Measurements from ENCODE around the gene LY6G6D.

The LY6G6D gene

GRCh38 chr6:31721351-31722020 lies 6.3 kb downstream of the LY6G6D start, which contains the start of gene LY6G6C:
TSS of gene LY6G6C (minus strand) at chr6:31721746. CDS start at chr6:31721679, 67 bp downstream.
- Mint-ChIP-seq H3K4me1 (ENCODE audit: low read depth) (peaks cover 17% of the 10 kb centered on the region), H3K36me3 (no peaks in the 10 kb centered on the region), H3K4me3 (peak within 1 kb of the TSS; percentile 5), H3K27ac (no peak within 1 kb of the TSS), H3K9me3 (ENCODE audit: low read depth) (no peaks in the 10 kb centered on the region), H3K27me3 (no peaks in the 10 kb centered on the region)

DNA sequence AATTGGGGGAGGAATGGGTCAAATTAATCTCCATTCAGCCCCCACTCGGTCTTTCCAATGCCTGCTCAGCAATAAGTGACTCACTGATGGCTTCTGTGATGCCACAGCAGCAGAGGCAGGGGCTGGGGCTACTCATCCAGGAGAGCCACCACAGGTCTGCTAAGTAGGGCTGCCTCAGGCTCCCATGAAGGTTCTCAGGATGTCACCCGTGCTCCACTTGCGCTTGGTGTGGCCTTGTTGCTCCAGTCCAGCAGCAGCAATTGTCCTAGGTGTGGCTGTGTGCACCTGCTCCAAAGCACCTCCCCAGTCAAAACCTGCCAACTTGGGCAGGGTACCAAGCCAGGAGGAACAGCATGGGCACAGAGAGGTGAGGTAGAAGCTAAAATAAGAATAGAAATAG lies 7.0 kb downstream of the LY6G6D start:
- peaks cover 4% of the 10 kb centered on the region for H3K36me3 Mint-ChIP-seq
- peak overlapping the region; percentile 5 for H3K4me3 Mint-ChIP-seq
- H3K27me3 Mint-ChIP-seq = no peaks in the 10 kb centered on the region
- peaks cover 23% of the 10 kb centered on the region for H3K4me1 Mint-ChIP-seq (ENCODE audit: low read depth)
- no peaks in the 10 kb centered on the region for H3K9me3 Mint-ChIP-seq (ENCODE audit: low read depth)
- no peak overlapping the region for H3K27ac Mint-ChIP-seq

DNA sequence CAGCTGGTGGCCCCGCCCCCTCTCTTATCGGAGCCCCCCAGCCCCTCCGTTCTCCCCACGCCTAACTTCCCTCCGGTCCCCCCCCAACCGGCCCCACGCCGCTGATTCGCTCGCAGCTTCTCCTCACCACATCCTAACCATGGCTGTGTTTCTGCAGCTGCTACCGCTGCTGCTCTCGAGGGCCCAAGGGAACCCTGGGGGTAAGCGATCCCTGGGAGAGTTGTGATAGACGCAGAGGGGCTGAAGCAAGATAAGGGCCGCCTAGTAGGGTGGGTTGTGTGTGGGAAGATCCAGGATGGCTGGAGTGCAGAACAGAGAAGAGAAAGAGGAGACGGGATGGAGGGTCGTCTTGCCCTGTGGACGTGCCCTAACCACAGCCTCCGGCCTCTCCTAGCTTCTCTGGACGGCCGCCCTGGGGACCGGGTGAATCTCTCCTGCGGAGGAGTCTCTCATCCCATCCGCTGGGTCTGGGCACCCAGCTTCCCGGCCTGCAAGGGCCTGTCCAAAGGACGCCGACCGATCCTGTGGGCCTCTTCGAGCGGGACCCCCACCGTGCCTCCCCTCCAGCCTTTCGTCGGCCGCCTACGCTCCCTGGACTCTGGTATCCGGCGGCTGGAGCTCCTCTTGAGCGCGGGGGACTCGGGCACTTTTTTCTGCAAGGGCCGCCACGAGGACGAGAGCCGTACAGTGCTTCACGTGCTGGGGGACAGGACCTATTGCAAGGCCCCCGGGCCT lies 8.3 kb downstream of the LY6G6D start, which contains the start of gene MPIG6B:
MPIG6B (plus strand) TSS at position 129 of the 735 bp plus-strand sequence; CDS start at position 140, 11 bp downstream.
- no peaks in the 10 kb centered on the region for H3K27me3 Mint-ChIP-seq
- no peak within 1 kb of the TSS for H3K27ac Mint-ChIP-seq
- H3K4me3 Mint-ChIP-seq = peak within 1 kb of the TSS; percentile 5

DNA sequence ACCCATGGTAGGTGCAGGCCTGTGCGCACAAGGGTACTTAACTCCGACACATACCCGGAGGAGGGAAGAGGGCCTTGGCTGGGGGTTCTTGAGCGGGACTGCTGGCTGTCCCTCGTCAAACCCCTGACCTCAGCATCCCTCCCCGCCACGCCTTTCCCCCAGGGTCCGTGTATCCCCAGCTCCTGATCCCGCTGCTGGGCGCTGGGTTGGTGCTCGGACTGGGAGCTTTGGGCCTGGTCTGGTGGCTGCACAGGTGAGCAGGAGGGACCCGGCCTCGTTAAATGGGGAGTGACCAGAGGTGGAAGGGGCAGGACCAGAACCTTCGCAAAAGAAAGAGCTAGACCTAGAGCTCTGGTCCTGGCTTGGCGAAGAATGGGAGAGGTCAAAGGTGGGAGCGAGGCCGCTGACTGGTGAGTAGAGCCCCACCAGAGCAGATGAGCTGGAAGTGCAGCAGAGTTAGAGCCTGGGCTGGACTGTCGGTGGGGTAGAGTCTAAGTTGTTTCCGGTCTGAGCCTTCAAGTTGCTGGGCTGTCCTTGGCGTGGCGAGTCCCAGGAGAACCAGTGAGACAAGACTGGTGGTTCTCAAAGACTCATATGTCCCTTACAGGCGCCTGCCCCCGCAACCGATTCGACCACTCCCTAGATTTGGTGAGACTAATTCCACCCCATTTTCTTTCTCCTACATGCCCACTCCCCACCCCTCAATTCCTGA lies 9.0 kb downstream of the LY6G6D start:
- Mint-ChIP-seq H3K27me3 (no peaks in the 10 kb centered on the region), H3K27ac (no peak overlapping the region), H3K9me3 (ENCODE audit: low read depth) (no peaks in the 10 kb centered on the region), H3K4me3 (no peak overlapping the region), H3K4me1 (ENCODE audit: low read depth) (peaks cover 34% of the 10 kb centered on the region), H3K36me3 (peaks cover 4% of the 10 kb centered on the region)

More for the DNA sequence above, 8.3 kb downstream of the LY6G6D start, which contains the start of gene MPIG6B:
- H3K9me3 Mint-ChIP-seq (ENCODE audit: low read depth) = no peaks in the 10 kb centered on the region
- peaks cover 4% of the 10 kb centered on the region for H3K36me3 Mint-ChIP-seq
- peaks cover 30% of the 10 kb centered on the region for H3K4me1 Mint-ChIP-seq (ENCODE audit: low read depth)

DNA sequence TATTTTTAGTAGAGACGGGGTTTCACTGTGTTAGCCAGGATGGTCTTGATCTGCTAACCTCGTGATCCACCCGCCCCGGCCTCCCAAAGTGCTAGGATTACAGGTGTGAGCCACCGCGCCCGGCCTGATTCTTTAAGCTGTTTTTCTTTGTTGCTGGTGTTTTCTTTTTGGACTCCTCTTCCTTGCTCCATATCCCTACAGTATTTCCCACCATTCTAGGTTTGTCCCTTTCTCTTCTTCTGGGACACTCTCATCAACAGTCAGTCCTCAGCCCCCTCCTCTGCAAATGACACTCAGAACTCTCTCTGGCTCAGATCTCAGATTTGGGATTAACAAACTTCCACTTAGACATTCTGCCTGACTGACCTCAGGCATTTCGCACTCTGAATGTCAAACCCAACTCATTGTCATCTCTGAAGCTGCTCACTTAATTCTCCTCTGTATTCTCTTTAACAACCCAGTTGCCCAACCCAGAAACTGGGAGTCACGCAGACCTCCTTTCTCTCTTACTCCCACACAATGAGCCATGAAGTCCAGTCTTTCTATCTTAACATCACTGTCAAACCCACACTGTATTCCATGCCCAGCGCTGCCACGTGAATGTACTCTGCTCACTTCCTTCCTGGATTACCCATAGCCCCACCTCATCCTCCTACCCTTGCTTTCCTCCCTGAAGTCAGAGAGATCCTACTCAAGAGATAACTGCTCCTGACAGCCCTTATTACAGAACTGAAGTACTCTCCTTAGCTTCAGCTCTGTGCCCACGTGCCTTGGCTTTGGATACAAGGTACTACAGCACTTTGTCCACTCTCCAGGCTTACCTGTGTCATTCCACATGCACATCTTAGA lies 10.6 kb downstream of the LY6G6D start:
- no peaks in the 10 kb centered on the region for H3K9me3 Mint-ChIP-seq (ENCODE audit: low read depth)
- no peak overlapping the region for H3K4me3 Mint-ChIP-seq
- H3K27ac Mint-ChIP-seq = no peak overlapping the region
- peaks cover 4% of the 10 kb centered on the region for H3K36me3 Mint-ChIP-seq
- H3K4me1 Mint-ChIP-seq (ENCODE audit: low read depth) = peaks cover 44% of the 10 kb centered on the region
- H3K27me3 Mint-ChIP-seq = no peaks in the 10 kb centered on the region

DNA sequence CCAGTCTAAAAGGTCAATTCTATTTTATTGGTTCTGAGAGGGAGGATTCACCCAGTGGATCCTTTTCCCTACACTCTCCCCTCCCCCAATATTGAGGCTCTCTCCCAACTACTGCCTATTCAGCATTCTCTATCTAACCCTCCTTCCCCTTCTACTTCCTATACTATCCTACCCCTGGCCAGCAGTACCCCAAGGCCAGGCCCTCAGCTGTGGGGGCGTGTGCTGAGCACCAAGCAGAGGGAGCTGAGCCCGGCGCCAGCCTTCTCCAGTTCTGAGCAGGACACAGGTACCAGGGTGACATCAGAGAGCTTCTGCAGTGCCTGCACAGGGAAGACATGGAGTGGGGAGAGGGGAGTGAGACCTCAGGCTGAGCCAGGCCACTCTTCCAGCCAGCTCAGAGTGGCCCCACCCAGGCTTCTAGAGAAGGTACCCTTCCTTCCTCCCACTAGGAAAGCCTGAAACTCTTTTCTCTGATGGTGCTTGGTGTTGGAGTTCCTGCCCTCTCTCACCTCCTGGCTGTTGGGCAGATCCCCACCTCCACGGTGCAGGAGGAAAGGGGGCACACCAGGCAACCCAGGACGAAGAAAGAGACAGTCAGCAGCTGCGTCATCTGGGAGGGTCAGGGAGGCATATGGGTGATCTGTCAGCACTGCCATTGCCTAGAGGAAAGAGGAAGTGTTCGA lies 12.0 kb downstream of the LY6G6D start:
- peak overlapping the region; percentile 63 for H3K4me3 Mint-ChIP-seq
- peaks cover 45% of the 10 kb centered on the region for H3K4me1 Mint-ChIP-seq (ENCODE audit: low read depth)
- peak overlapping the region; percentile 54 for H3K27ac Mint-ChIP-seq
- H3K36me3 Mint-ChIP-seq = peaks cover 4% of the 10 kb centered on the region
- no peaks in the 10 kb centered on the region for H3K27me3 Mint-ChIP-seq
- no peaks in the 10 kb centered on the region for H3K9me3 Mint-ChIP-seq (ENCODE audit: low read depth)

DNA sequence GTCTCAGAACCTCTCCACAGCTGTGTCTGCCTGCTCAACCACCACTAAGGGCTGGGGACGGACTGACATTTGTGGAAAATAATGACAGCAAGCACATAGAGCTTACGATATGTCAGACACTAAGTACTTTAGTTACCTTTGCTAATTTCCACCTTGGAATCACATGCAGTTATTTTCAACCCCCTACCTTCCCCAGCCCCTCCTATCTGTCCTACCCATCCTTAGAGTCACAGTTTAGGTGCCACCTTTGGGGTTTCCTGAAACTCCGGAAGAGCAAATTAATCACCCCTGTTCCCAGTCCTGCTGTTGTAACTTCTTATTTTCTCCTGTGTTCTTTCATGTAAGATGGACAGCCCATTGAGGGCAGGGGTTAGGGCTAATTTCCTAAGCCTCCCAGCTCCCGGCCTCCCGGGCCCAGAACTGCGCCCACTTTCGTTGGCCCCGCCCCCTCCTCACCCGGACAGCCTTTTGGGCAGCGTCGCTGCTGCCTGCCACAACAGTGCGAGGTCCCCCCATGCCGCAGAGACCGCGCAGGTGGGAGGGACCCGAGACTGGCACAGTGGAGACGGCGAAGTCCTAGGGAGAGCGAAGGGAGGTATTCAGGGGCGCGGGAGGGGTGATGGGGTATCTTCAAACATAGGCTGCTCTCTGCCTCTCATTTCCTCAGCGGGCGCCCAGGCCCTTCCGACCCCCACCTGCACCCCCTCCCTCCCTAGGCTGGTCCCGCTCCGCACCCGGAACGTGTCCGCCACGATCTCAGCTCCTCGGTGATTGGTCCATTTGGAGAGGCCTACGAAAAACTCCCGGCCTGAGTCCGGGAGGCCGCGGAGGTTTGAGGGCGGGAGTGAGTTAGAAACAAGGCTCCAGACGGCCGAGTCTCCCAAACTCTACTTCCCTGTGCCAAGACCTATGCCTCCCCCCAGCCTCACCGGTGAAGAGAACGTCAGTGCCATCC lies 12.8 kb downstream of the LY6G6D start:
- Mint-ChIP-seq H3K36me3 (peaks cover 4% of the 10 kb centered on the region), H3K27me3 (no peaks in the 10 kb centered on the region), H3K9me3 (ENCODE audit: low read depth) (no peaks in the 10 kb centered on the region), H3K27ac (no peak overlapping the region), H3K4me1 (ENCODE audit: low read depth) (peaks cover 45% of the 10 kb centered on the region), H3K4me3 (peak overlapping the region; percentile 63)

DNA sequence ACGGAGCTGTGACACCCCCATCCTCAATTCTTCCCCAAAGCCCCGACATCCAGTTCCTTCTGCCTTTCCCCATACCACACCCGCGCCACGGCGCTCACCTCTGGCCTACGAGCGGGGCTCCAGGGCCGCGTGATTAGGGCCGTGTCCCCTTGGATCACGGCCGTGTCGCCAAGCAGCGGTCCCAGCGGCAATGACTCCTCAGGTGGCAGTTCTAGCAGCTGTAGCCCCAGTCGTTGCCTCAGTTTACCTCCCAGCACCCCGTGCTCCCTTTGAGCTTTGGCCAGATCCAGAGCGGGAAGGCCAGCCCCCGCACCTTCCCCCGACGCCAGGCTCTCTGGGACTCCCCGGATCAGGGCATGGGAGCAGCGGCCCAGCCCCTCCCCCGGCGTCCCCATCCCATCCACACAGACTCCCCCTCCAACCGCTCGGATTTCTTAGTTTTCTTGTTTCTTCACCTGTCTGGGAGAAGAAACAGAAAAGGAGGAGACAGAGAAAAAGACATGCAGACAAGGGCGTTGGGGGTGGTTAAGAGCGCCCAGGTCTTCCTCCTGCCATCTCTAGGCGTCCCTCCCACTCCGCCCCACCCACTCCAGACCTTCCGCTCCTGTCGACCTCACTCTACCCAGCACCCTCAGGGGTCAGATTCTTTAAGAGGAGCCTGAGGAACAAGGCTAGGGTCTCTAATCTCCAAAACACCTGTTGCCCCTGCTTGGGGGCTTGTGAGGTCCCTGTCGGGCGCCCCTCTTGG lies 13.8 kb downstream of the LY6G6D start, which contains the start of gene DDAH2:
DDAH2 (minus strand) TSS at position 533 of the 748 bp plus-strand sequence; CDS start at position 395, 138 bp downstream.
- H3K9me3 Mint-ChIP-seq (ENCODE audit: low read depth) = no peaks in the 10 kb centered on the region
- H3K4me1 Mint-ChIP-seq (ENCODE audit: low read depth) = peaks cover 49% of the 10 kb centered on the region
- peaks cover 4% of the 10 kb centered on the region for H3K36me3 Mint-ChIP-seq
- peak within 1 kb of the TSS; percentile 96 for H3K4me3 Mint-ChIP-seq
- H3K27me3 Mint-ChIP-seq = no peaks in the 10 kb centered on the region
- peak within 1 kb of the TSS; percentile 68 for H3K27ac Mint-ChIP-seq

DNA sequence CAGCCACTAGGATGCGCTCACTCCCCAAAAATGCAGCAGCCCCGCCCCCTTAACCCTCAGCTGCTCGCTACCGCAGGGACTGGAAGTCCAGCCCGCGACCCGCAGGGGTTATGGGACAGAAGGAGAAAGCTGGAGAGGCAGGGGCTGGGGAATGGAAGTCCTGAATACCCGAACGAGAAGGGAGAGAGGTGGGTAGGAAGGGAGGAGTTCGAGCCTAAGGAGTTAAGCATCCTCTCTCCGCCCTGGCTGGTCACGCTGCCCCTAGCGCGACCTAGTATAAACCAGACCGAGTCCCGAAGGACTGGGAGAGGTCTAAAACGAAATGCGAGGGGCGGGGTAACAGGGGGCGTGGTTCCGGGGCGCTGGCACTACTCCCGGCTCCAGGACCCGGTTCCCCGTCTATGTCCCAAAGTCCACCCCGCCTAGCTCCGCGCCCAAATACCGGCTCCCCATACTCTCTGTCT lies 14.4 kb downstream of the LY6G6D start:
- H3K9me3 Mint-ChIP-seq (ENCODE audit: low read depth) = no peaks in the 10 kb centered on the region
- H3K4me1 Mint-ChIP-seq (ENCODE audit: low read depth) = peaks cover 50% of the 10 kb centered on the region
- no peaks in the 10 kb centered on the region for H3K27me3 Mint-ChIP-seq
- H3K4me3 Mint-ChIP-seq = peak overlapping the region; percentile 96
- peaks cover 4% of the 10 kb centered on the region for H3K36me3 Mint-ChIP-seq
- H3K27ac Mint-ChIP-seq = peak overlapping the region; percentile 68

- H3K27me3 Mint-ChIP-seq = no peaks in the 10 kb centered on the region
- peak overlapping the region; percentile 96 for H3K4me3 Mint-ChIP-seq
- H3K9me3 Mint-ChIP-seq (ENCODE audit: low read depth) = no peaks in the 10 kb centered on the region
- peaks cover 4% of the 10 kb centered on the region for H3K36me3 Mint-ChIP-seq
- peaks cover 51% of the 10 kb centered on the region for H3K4me1 Mint-ChIP-seq (ENCODE audit: low read depth)
- peak overlapping the region; percentile 5 for H3K27ac Mint-ChIP-seq
These were observed 15.0 kb downstream of the LY6G6D start for GRCh38 chr6:31729979-31730630.

DNA sequence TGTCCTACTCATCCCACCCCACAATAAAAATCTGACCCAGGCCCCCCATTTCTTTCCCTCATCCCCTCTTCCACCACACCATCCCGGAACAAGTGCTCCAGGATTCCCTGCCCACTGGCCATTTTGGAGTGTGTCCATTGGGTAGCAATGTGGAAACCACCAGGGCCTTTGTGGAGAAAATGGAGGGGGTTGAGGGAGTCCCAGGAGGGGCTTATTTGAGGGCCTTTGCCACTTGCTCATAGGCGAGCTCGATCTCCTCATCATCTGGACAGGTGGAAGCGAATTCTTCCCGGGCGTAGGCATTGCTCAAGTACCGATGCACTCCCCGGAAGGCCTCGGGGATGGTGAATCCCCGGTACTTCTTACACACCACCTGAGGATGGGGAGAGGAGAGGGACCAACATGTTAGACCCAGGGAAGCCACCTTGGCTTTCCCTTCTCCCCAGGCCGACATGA lies 15.5 kb downstream of the LY6G6D start:
- Mint-ChIP-seq H3K27ac (peak overlapping the region; percentile 5), H3K36me3 (peaks cover 4% of the 10 kb centered on the region)

GRCh38 chr6:31732029-31732428 lies 16.9 kb downstream of the LY6G6D start:
- H3K4me3 Mint-ChIP-seq = no peak overlapping the region
- no peaks in the 10 kb centered on the region for H3K27me3 Mint-ChIP-seq
- peaks cover 47% of the 10 kb centered on the region for H3K4me1 Mint-ChIP-seq (ENCODE audit: low read depth)
- H3K36me3 Mint-ChIP-seq = no peaks in the 10 kb centered on the region
- H3K27ac Mint-ChIP-seq = no peak overlapping the region
- H3K9me3 Mint-ChIP-seq (ENCODE audit: low read depth) = no peaks in the 10 kb centered on the region

More for the DNA sequence above, 15.5 kb downstream of the LY6G6D start:
- Mint-ChIP-seq H3K4me3 (peak overlapping the region; percentile 96), H3K27me3 (no peaks in the 10 kb centered on the region), H3K4me1 (ENCODE audit: low read depth) (peaks cover 53% of the 10 kb centered on the region), H3K9me3 (ENCODE audit: low read depth) (no peaks in the 10 kb centered on the region)
